Neural progenitor cell (in vitro differentiated cells): ENCODE data around the gene RHBDL3. TPM values are rescaled to one million over a fixed set of nuclear protein-coding genes. Genes with fewer than 3 reads are reported as not detected.
A peak's percentile ranks its signal among the peaks of the same experiment; 100 is the strongest.

Experiments used
- DNase-seq: peaks from one replicate; pipeline ENCODE4 v3.0.0-alpha.2; 2016; ENCODE audit warnings: low spot score
- H2AFZ ChIP-seq: fragments of 200-600 bp; sonication (generic); replicated peaks from 2 replicates; pipeline ENCODE4 v1.6.1; 2016; ENCODE audit warnings: antibody characterized with exemption
- H3F3A ChIP-seq: fragments of 200-600 bp; sonication (generic); 2 replicates; pipeline ENCODE4 v1.6.1; 2016; ENCODE audit warnings: antibody characterized with exemption, low read depth
- H3K27ac ChIP-seq: fragments of 200-600 bp; sonication (generic); 2 replicates; pipeline ENCODE4 v1.5.1; 2016; ENCODE audit warnings: mild to moderate bottlenecking
- H3K27me3 ChIP-seq: fragments of 200-600 bp; sonication (generic); 2 replicates; pipeline ENCODE4 v1.6.1; 2016; ENCODE audit warnings: mild to moderate bottlenecking, moderate library complexity
- H3K36me3 ChIP-seq: fragments of 200-600 bp; sonication (generic); 2 replicates; pipeline ENCODE4 v1.5.1; 2016
- H3K4me1 ChIP-seq: fragments of 200-600 bp; sonication (generic); 2 replicates; pipeline ENCODE4 v1.6.1; 2016; ENCODE audit warnings: mixed run types
- H3K4me2 ChIP-seq: fragments of 200-600 bp; sonication (generic); 2 replicates; pipeline ENCODE4 v1.6.1; 2016
- H3K4me3 ChIP-seq: fragments of 200-600 bp; sonication (generic); 2 replicates; pipeline ENCODE4 v1.5.1; 2016
- H3K79me2 ChIP-seq: fragments of 200-600 bp; sonication (generic); 2 replicates; pipeline ENCODE4 v1.6.1; 2016; ENCODE audit warnings: low read depth
- H3K9ac ChIP-seq: fragments of 200-600 bp; sonication (generic); 2 replicates; pipeline ENCODE4 v1.6.1; 2016
- H3K9me3 ChIP-seq: fragments of 200-600 bp; sonication (generic); 2 replicates; pipeline ENCODE4 v1.5.1; 2016; ENCODE audit warnings: low read depth
- H4K20me1 ChIP-seq: fragments of 200-600 bp; sonication (generic); 2 replicates; pipeline ENCODE4 v1.6.1; 2016; ENCODE audit warnings: low read depth
- H3K27ac Mint-ChIP-seq: 3 replicates; pipeline ENCODE4 v1.8.0; 2021; ENCODE audit warnings: mixed read lengths
- H3K27me3 Mint-ChIP-seq: 2 replicates; pipeline ENCODE4 v1.8.0; 2022; ENCODE audit warnings: low read depth, mild to moderate bottlenecking, inconsistent platforms, moderate library complexity, mixed read lengths; ENCODE audit not compliant: insufficient read depth
- H3K36me3 Mint-ChIP-seq: 3 replicates; pipeline ENCODE4 v1.8.0; 2021; ENCODE audit warnings: mixed read lengths
- H3K4me1 Mint-ChIP-seq: 3 replicates; pipeline ENCODE4 v1.8.0; 2021; ENCODE audit warnings: mixed read lengths
- H3K4me3 Mint-ChIP-seq: 3 replicates; pipeline ENCODE4 v1.8.0; 2021; ENCODE audit warnings: mild to moderate bottlenecking, moderate library complexity, mixed read lengths
- H3K9me3 Mint-ChIP-seq: 3 replicates; pipeline ENCODE4 v1.8.0; 2020; ENCODE audit warnings: mixed read lengths
- EZH2 ChIP-seq: fragments of 200-600 bp; sonication (generic); IDR thresholded peaks from 2 replicates; pipeline ENCODE4 v1.6.1; 2017; ENCODE audit warnings: antibody characterized with exemption, mild to moderate bottlenecking, moderate library complexity
- EZH2phosphoT487 ChIP-seq: fragments of 200-600 bp; sonication (generic); IDR thresholded peaks from 2 replicates; pipeline ENCODE4 v1.6.1; 2017; ENCODE audit warnings: antibody characterized with exemption
- total RNA-seq: library from RNA; depleted of rRNA; stranded (reverse); fragments of >200 nt; gene quantifications from 2 replicates; pipeline ENCODE4 v1.2.3, GENCODE V29; 2015; ENCODE audit warnings: low replicate concordance
- TF ChIP-seq, protein P1 (sequence below): fragments of 200-600 bp; sonication (generic); IDR thresholded peaks from 2 replicates; pipeline ENCODE4 v1.5.1; 2017; ENCODE audit warnings: antibody characterized with exemption, mild to moderate bottlenecking

RHBDL3 gene
- total RNA-seq, 1 donor from 2014 or later = 2.5 TPM

DNA sequence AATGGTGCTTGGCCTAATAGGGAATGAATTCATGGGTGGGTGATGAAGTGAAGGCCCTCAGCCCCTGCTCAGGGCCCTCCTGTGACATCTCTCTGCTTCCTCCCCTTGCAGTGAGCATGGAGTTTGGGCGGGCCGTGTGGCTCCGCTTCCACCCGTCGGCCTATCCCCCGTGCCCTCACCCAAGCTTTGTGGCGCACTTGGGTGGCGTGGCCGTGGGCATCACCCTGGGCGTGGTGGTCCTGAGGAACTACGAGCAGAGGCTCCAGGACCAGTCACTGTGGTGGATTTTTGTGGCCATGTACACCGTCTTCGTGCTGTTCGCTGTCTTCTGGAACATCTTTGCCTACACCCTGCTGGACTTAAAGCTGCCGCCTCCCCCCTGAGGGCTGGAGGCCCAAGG lies 55.2 kb downstream of the RHBDL3 start:
- no peak overlapping the region for H3K27ac Mint-ChIP-seq
- no peak overlapping the region for H2AFZ ChIP-seq
- no peak overlapping the region for H3K9ac ChIP-seq
- H3K9me3 ChIP-seq = no peaks in the 10 kb centered on the region
- no peaks in the 10 kb centered on the region for H3K27me3 ChIP-seq
- TF ChIP-seq EZH2 (no peak), EZH2phosphoT487 (no peak)
- TF ChIP-seq, protein P1, sequence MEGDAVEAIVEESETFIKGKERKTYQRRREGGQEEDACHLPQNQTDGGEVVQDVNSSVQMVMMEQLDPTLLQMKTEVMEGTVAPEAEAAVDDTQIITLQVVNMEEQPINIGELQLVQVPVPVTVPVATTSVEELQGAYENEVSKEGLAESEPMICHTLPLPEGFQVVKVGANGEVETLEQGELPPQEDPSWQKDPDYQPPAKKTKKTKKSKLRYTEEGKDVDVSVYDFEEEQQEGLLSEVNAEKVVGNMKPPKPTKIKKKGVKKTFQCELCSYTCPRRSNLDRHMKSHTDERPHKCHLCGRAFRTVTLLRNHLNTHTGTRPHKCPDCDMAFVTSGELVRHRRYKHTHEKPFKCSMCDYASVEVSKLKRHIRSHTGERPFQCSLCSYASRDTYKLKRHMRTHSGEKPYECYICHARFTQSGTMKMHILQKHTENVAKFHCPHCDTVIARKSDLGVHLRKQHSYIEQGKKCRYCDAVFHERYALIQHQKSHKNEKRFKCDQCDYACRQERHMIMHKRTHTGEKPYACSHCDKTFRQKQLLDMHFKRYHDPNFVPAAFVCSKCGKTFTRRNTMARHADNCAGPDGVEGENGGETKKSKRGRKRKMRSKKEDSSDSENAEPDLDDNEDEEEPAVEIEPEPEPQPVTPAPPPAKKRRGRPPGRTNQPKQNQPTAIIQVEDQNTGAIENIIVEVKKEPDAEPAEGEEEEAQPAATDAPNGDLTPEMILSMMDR = no peak
- H3K36me3 ChIP-seq = no peaks in the 10 kb centered on the region
- H3K4me3 Mint-ChIP-seq = no peak overlapping the region
- H3K27ac ChIP-seq = no peak overlapping the region
- no peaks in the 10 kb centered on the region for H3K9me3 Mint-ChIP-seq
- no peaks in the 10 kb centered on the region for H3K36me3 Mint-ChIP-seq
- H3F3A ChIP-seq = peaks cover 25% of the 10 kb centered on the region
- H3K27me3 Mint-ChIP-seq = peaks cover 15% of the 10 kb centered on the region
- no peaks in the 10 kb centered on the region for H4K20me1 ChIP-seq
- H3K4me1 Mint-ChIP-seq = peaks cover 27% of the 10 kb centered on the region
- H3K4me3 ChIP-seq = no peak overlapping the region
- peaks cover 15% of the 10 kb centered on the region for H3K4me1 ChIP-seq
- no peak for DNase-seq
- H3K4me2 ChIP-seq = no peak overlapping the region
- H3K79me2 ChIP-seq = no peaks in the 10 kb centered on the region

DNA sequence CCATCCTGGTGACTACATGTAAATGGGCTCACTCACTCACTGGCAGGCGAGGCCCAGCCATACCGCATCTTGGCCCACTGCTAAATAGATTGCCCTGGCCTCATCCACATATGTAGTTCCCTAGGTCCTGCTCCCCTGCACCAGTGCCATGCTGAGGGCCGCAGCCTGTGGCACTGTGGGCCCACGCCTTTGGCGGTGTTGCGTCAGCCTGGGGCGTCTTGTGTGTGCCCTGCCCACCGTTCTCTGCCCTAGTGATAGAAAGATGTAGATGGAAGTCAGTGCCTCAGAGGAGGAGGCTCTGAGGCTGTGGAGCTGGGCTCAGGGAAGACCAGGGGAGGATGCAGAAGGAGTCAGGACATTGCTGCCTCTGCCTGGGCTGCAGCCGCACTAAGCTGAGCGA lies 57.4 kb downstream of the RHBDL3 start:
- peaks cover 29% of the 10 kb centered on the region for H3F3A ChIP-seq
- H3K4me3 ChIP-seq = no peak overlapping the region
- DNase-seq = no peak
- Mint-ChIP-seq H3K4me1 (peaks cover 15% of the 10 kb centered on the region), H3K27me3 (peaks cover 12% of the 10 kb centered on the region), H3K9me3 (no peaks in the 10 kb centered on the region), H3K4me3 (no peak overlapping the region), H3K27ac (peak overlapping the region; percentile 72), H3K36me3 (no peaks in the 10 kb centered on the region)
- TF ChIP-seq, protein P1 = no peak
- TF ChIP-seq EZH2 = no peak
- no peak for TF ChIP-seq EZH2phosphoT487
- no peaks in the 10 kb centered on the region for H3K27me3 ChIP-seq
- H3K9ac ChIP-seq = no peak overlapping the region
- H2AFZ ChIP-seq = no peak overlapping the region
- H3K79me2 ChIP-seq = no peaks in the 10 kb centered on the region
- no peaks in the 10 kb centered on the region for H3K9me3 ChIP-seq
- H4K20me1 ChIP-seq = no peaks in the 10 kb centered on the region
- H3K36me3 ChIP-seq = no peaks in the 10 kb centered on the region
- H3K27ac ChIP-seq = no peak overlapping the region
- H3K4me2 ChIP-seq = no peak overlapping the region
- peaks cover 12% of the 10 kb centered on the region for H3K4me1 ChIP-seq

DNA sequence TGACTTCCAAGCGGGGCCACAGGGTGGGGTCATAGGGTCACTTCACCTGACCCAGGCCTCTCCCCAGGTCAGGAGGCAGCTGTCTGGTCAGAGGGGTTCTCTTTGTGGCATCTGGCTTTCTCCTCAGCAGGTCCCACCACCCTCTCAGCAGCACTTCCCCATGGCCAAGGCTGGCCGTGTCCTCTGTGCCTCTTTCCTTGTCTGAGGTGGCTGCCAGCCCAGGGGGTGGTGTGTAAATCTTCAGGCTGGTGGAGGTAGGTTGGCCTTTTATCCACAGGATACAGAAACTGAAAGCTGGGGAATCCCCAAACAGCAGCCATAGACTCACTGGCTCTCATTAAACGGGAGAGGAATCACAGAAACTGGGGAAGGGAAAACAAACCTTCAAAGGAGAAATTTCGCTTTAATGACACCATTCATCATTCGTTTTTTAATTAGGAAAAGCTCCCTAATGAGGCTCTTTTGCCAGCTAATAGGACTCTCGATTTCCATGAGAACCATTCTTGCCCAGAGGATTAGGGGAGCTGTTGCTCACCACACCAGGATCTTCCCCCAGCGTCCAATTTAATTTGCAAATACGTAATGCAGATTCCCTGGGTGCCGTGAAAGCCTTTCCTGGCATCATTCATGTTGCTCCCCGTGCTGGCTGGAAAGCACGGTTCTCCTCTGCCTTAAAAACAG lies 58.3 kb downstream of the RHBDL3 start:
- Histone ChIP-seq H3K27ac (peak overlapping the region; percentile 44), H3K79me2 (no peaks in the 10 kb centered on the region), H3K36me3 (no peaks in the 10 kb centered on the region), H3F3A (peaks cover 30% of the 10 kb centered on the region), H3K9ac (no peak overlapping the region), H3K9me3 (no peaks in the 10 kb centered on the region), H3K27me3 (no peaks in the 10 kb centered on the region), H3K4me1 (peaks cover 12% of the 10 kb centered on the region), H3K4me3 (no peak overlapping the region), H3K4me2 (peak overlapping the region; percentile 65), H4K20me1 (no peaks in the 10 kb centered on the region), H2AFZ (peak overlapping the region; percentile 40)
- Mint-ChIP-seq H3K27ac (no peak overlapping the region), H3K27me3 (peaks cover 11% of the 10 kb centered on the region), H3K9me3 (no peaks in the 10 kb centered on the region), H3K36me3 (no peaks in the 10 kb centered on the region), H3K4me3 (no peak overlapping the region), H3K4me1 (peaks cover 14% of the 10 kb centered on the region)
- DNase-seq = peak; percentile 60
- no peak for TF ChIP-seq EZH2phosphoT487
- TF ChIP-seq, protein P1 = no peak
- no peak for TF ChIP-seq EZH2
